ENCODE data around the gene KRT77. TPM values are rescaled to one million over a fixed set of nuclear protein-coding genes. Genes with fewer than 3 reads are reported as not detected.

The KRT77 gene
- polyA plus RNA-seq, 3 donors, result not detected

DNA sequence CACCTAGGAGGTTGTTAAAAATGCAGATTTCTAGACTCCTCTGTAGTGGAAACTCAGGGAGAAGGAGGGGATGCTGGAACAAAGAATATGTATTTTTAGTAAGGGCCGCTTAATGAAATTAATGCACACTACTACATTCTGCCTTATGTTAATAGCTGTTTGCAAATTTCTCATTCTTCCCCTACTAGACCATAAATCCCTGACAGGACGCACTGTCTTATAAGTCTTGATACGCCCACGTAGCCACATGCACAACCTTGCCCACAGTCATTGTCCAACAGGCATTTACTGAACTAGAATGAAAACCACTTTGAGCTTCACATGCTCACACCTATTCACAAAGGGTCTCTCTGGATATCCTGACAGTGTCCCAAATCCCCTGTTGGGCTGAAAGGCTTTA lies 61.9 kb downstream of the KRT77 start:
- Histone ChIP-seq H2AFZ (ENCODE audit: insufficient read depth, low read depth, low read length, poor library complexity, severe bottlenecking) (no peak overlapping the region), H3K9me3 (replicated peaks in 1 of 2; ENCODE audit: control insufficient read depth in 1 of 2, insufficient read depth in 1 of 2, low read length in 2 of 2) (no peaks in the 10 kb centered on the region), H3K27me3 (ENCODE audit: control insufficient read depth in 2 of 2, insufficient read depth in 2 of 2, low read length in 2 of 2) (no peaks in the 10 kb centered on the region), H3K27ac (ENCODE audit: low read depth in 1 of 2, low read length in 2 of 2) (no peak overlapping the region), H4K20me1 (ENCODE audit: insufficient read depth, low read length) (no peaks in the 10 kb centered on the region), H3K4me1 (ENCODE audit: control insufficient read depth in 1 of 2, insufficient read depth in 2 of 2, low read length in 2 of 2) (peaks cover 0 to 4% of the 10 kb centered on the region in 2 donors), H3K4me2 (replicated peaks; ENCODE audit: extremely low read depth, low read length, poor library complexity, severe bottlenecking) (no peak overlapping the region), H3K4me3 (replicated peaks in 1 of 3; ENCODE audit: low read depth in 2 of 3, low read length in 3 of 3) (no peak overlapping the region), H3K9ac (ENCODE audit: insufficient read depth, low read length, poor library complexity, severe bottlenecking) (no peak overlapping the region), H3K36me3 (replicated peaks in 1 of 2; ENCODE audit: control insufficient read depth in 1 of 2, insufficient read depth in 2 of 2, low read length in 2 of 2) (no peaks in the 10 kb centered on the region), H3K79me2 (ENCODE audit: insufficient read depth, low read length) (no peaks in the 10 kb centered on the region)
- TF ChIP-seq CTCF (IDR thresholded peaks at IDR 0.05), result no peak
- Mint-ChIP-seq H3K36me3 (no peaks in the 10 kb centered on the region), H3K4me1 (peaks cover 10% of the 10 kb centered on the region), H3K27ac (no peak overlapping the region), H3K27me3 (ENCODE audit: low read depth in 3 of 3) (peaks cover 0 to 5% (median 3%) of the 10 kb centered on the region in 3 donors), H3K4me3 (no peak overlapping the region), H3K9me3 (no peaks in the 10 kb centered on the region)
- 96% methylated on average over 3 of the region's 4 CpGs for WGBS (ENCODE audit: insufficient coverage)
- intact Hi-C loops (cut with micrococcal nuclease), result no loop called here
- no peak for DNase-seq

Other genes starting within 250 kb of the KRT77 start
- gene KRT6C, start 229.7 kb downstream of the KRT77 start, polyA plus RNA-seq, result not detected
- gene KRT6A, start 210.3 kb downstream of the KRT77 start, polyA plus RNA-seq, result not detected
- gene KRT5, start 183.1 kb downstream of the KRT77 start, polyA plus RNA-seq, result under 1 TPM in 1 of 3 donors, not detected in 2; 0.04 TPM
- not detected for gene KRT71, start 150.4 kb downstream of the KRT77 start, polyA plus RNA-seq
- not detected for gene KRT74, start 129.7 kb downstream of the KRT77 start, polyA plus RNA-seq
- not detected for gene KRT72, start 102.1 kb downstream of the KRT77 start, polyA plus RNA-seq
- gene KRT73, start 85.0 kb downstream of the KRT77 start, polyA plus RNA-seq, result not detected
- gene KRT2, start 51.3 kb downstream of the KRT77 start, polyA plus RNA-seq, result not detected
- not detected for gene KRT1, start 23.1 kb downstream of the KRT77 start, polyA plus RNA-seq
- gene KRT76, start 73.8 kb upstream of the KRT77 start, polyA plus RNA-seq, result not detected
- gene KRT3, start 92.6 kb upstream of the KRT77 start, polyA plus RNA-seq, result not detected
- not detected for gene KRT4, start 110.6 kb upstream of the KRT77 start, polyA plus RNA-seq
- gene KRT79, start 130.8 kb upstream of the KRT77 start, polyA plus RNA-seq, result not detected
- not detected for gene KRT78, start 145.5 kb upstream of the KRT77 start, polyA plus RNA-seq
- under 1 TPM in 2 of 3 donors, not detected in 1; 0.16 to 0.39 TPM for gene KRT8, start 201.6 kb upstream of the KRT77 start, polyA plus RNA-seq
- gene KRT18, start 245.6 kb upstream of the KRT77 start, polyA plus RNA-seq, result under 1 TPM; 0.16 to 0.28 (median 0.25) TPM

Data from CD14-positive monocyte (primary cell).